Measurements from ENCODE around the gene TMEM209.

DNA sequence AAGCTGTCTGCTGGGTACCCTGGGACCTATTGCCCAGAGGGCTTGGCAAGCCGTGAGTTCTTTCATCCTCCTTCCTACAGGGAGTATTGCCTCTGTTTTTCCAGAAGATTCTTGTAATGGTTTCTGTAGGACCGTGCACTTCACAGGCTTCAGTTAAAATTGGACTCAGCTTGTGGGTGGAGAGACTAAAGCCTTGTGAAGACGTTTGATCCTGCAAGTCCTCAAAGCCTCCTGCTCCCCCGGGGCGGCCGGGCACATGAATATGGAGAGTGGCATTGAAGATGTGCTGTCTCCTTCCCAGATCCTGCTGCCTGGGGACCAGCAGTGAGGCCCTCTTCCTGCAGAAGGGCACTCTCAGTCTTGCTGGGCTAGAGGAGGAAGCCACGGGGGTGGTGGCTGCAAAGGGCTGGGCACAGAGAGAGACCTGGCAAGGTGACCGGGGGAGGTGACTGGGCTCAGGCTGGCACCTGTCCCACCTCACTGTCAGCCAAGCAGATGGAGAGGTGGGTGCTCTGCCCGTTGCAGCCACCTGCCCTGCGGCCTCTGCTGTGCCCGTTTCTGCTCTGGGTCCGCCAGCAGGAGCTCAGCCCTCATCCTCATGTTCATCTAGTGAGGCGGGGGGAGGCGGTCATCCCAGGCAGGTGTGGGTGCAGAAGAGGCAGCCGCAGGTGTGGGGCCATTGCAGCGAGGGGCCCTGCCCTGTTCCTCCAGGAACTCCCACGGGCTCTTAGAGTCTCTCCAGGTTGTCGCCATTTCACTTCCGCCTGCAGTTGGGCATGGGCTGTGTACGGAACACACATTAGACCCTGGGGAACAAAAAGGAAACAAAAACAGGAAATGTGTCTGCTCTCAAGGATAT is 55.7 kb downstream of the TMEM209 start:
- TF ChIP-seq EZH2 (IDR thresholded peaks at IDR 0.05; ENCODE audit: borderline replicate concordance, insufficient read depth, low read length, poor library complexity, severe bottlenecking): no peak
- no peak for TF ChIP-seq TAF1 (IDR thresholded peaks at IDR 0.05; ENCODE audit: low read depth)
- TF ChIP-seq, protein P1, sequence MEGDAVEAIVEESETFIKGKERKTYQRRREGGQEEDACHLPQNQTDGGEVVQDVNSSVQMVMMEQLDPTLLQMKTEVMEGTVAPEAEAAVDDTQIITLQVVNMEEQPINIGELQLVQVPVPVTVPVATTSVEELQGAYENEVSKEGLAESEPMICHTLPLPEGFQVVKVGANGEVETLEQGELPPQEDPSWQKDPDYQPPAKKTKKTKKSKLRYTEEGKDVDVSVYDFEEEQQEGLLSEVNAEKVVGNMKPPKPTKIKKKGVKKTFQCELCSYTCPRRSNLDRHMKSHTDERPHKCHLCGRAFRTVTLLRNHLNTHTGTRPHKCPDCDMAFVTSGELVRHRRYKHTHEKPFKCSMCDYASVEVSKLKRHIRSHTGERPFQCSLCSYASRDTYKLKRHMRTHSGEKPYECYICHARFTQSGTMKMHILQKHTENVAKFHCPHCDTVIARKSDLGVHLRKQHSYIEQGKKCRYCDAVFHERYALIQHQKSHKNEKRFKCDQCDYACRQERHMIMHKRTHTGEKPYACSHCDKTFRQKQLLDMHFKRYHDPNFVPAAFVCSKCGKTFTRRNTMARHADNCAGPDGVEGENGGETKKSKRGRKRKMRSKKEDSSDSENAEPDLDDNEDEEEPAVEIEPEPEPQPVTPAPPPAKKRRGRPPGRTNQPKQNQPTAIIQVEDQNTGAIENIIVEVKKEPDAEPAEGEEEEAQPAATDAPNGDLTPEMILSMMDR (IDR thresholded peaks at IDR 0.05; ENCODE audit: poor library complexity, severe bottlenecking): no peak
- no peak for TF ChIP-seq POLR2AphosphoS5 (IDR thresholded peaks at IDR 0.05)
- no peak for TF ChIP-seq EP300 (conservative IDR thresholded peaks at IDR 0.05; ENCODE audit: poor library complexity, severe bottlenecking)
- TF ChIP-seq RAD21 (conservative IDR thresholded peaks at IDR 0.05): no peak
